ENCODE results near the gene CCDC175.

Gene CCDC175

DNA sequence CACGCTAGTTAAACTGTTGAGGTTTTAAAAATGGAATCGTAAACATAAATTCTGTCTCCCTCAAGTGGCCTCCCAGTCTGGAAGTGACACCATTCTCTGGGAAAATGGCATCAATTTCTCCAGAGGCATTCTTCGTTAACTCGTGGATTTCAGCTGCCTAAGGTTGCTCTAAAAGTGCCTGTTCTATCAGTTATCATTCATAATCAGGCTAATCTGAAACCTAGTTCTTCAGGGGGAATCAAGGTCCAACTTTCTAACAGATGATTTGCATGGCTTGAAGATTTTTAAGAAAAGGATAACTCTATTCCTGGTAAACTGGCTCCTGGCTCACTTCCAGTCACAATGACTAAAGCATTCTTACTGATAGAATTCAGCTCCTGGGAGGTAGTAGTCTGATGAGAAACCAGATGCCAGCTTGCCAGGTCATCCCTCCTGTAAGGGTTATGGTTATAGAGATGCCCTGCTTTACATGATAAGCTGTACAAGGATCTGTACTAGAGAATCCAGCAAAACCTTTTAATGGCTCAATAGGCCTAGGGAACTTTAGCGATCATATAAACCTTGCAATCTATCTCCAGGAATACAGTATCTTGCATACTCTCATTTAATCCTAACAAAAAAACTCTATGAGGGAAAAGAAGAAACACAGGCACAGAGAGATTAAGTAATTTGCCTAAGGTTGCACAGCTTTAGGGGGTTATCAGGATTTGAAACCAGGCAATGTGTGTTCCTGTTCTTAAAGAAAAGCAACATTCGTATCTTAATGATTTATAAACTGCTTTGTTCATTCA lies 93.9 kb downstream of the CCDC175 start:
- no peaks in the 10 kb centered on the region for H4K20me1 ChIP-seq (ENCODE audit: low read depth, low read length)
- H2AFZ ChIP-seq (ENCODE audit: low read depth, low read length, severe bottlenecking) = no peak overlapping the region
- H3K4me2 ChIP-seq (ENCODE audit: low read depth, low read length, poor library complexity, severe bottlenecking) = peak overlapping the region; percentile 78
- TF ChIP-seq, protein P1, sequence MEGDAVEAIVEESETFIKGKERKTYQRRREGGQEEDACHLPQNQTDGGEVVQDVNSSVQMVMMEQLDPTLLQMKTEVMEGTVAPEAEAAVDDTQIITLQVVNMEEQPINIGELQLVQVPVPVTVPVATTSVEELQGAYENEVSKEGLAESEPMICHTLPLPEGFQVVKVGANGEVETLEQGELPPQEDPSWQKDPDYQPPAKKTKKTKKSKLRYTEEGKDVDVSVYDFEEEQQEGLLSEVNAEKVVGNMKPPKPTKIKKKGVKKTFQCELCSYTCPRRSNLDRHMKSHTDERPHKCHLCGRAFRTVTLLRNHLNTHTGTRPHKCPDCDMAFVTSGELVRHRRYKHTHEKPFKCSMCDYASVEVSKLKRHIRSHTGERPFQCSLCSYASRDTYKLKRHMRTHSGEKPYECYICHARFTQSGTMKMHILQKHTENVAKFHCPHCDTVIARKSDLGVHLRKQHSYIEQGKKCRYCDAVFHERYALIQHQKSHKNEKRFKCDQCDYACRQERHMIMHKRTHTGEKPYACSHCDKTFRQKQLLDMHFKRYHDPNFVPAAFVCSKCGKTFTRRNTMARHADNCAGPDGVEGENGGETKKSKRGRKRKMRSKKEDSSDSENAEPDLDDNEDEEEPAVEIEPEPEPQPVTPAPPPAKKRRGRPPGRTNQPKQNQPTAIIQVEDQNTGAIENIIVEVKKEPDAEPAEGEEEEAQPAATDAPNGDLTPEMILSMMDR (IDR thresholded peaks at IDR 0.05; ENCODE audit: insufficient read depth, low read length, poor library complexity, severe bottlenecking) = no peak
- TF ChIP-seq EZH2phosphoT487 (conservative IDR thresholded peaks at IDR 0.05; ENCODE audit: low read length) = no peak
- no peak overlapping the region for H3K27ac ChIP-seq (ENCODE audit: low read depth, low read length)
- H3K79me2 ChIP-seq (ENCODE audit: insufficient read depth, low read length) = peaks cover 54% of the 10 kb centered on the region
- no peaks in the 10 kb centered on the region for H3K9me3 ChIP-seq (ENCODE audit: insufficient read depth, low read length)
- peaks cover 6% of the 10 kb centered on the region for H3K36me3 ChIP-seq (ENCODE audit: low read length)
- H3K9ac ChIP-seq (ENCODE audit: low read length) = peak overlapping the region; percentile 91
- peaks cover 4% of the 10 kb centered on the region; the same call in 1 of the 2 replicates for H3F3A ChIP-seq (ENCODE audit: insufficient read depth)
- no peaks in the 10 kb centered on the region for H3K9me2 ChIP-seq (replicated peaks; ENCODE audit: insufficient read depth, low read length)
- H3K4me3 ChIP-seq (ENCODE audit: insufficient read depth, low read length, poor library complexity, severe bottlenecking) = peak overlapping the region; percentile 93
- H3K27me3 ChIP-seq (ENCODE audit: low read length) = no peaks in the 10 kb centered on the region

DNA sequence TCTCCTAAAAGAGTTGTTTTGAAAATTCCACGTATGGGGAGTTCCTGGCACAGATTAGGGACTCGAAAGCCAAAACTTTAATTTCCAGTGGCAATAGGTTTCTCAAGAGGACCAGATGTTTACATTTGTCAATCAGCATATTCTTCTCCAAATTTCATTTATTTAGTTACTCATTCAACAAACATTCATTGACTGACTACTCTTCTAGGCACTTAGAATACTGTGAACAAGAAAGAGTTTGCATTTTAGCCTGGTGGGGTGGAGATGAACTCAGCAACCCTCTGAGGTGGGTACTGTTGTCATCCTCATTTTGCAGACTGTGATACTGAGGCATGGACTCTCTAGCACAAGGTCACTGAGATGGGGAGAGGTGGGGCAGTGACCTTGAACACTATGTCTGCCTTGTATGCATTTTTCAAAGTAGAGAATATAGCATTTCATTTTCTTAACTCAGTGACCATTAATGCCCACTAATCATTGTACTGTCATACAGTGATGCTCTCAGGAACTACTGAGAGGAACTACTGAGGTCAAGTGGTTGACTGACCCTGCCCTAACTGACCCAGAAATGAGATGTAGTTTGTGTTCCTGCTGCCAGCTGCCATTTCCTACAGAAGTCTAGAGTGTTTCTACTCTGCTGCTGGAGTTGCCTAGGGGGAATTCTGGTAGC lies 94.6 kb downstream of the CCDC175 start:
- H2AFZ ChIP-seq (ENCODE audit: low read depth, low read length, severe bottlenecking) = no peak overlapping the region
- no peaks in the 10 kb centered on the region for H3K9me2 ChIP-seq (replicated peaks; ENCODE audit: insufficient read depth, low read length)
- peaks cover 2% of the 10 kb centered on the region; the same call in 1 of the 2 replicates for H3K36me3 ChIP-seq (ENCODE audit: low read length)
- no peaks in the 10 kb centered on the region for H3K27me3 ChIP-seq (ENCODE audit: low read length)
- TF ChIP-seq, protein P1 (IDR thresholded peaks at IDR 0.05; ENCODE audit: insufficient read depth, low read length, poor library complexity, severe bottlenecking) = no peak
- TF ChIP-seq EZH2phosphoT487 (conservative IDR thresholded peaks at IDR 0.05; ENCODE audit: low read length) = no peak
- H3F3A ChIP-seq (ENCODE audit: insufficient read depth) = peaks cover 4% of the 10 kb centered on the region; the same call in 1 of the 2 replicates
- H3K79me2 ChIP-seq (ENCODE audit: insufficient read depth, low read length) = peaks cover 54% of the 10 kb centered on the region
- H3K9ac ChIP-seq (ENCODE audit: low read length) = peak overlapping the region; percentile 91
- peak overlapping the region; percentile 78 for H3K4me2 ChIP-seq (ENCODE audit: low read depth, low read length, poor library complexity, severe bottlenecking)
- H3K9me3 ChIP-seq (ENCODE audit: insufficient read depth, low read length) = no peaks in the 10 kb centered on the region
- no peak overlapping the region for H3K4me3 ChIP-seq (ENCODE audit: insufficient read depth, low read length, poor library complexity, severe bottlenecking)
- H4K20me1 ChIP-seq (ENCODE audit: low read depth, low read length) = no peaks in the 10 kb centered on the region
- H3K27ac ChIP-seq (ENCODE audit: low read depth, low read length) = no peak overlapping the region

DNA sequence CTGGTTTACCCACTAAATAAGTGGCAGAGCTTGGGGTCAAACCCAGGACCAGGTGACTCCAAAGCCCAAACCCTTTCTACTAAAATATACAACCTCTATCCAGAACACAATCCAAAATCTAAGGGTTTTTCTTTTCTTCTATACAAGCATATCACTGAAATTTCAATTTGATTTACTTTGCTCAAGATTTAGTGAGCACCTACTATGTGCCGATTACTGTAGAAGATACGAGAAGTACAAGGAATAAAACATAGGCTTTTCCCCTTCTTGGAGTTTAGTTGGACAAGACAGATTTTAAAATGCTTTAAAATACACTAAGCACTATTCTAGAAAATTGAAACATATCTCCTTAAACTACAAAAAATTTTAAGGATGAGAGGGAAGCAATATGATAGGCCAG lies 95.2 kb downstream of the CCDC175 start:
- H3K4me3 ChIP-seq (ENCODE audit: insufficient read depth, low read length, poor library complexity, severe bottlenecking) = no peak overlapping the region
- peaks cover under 1% of the 10 kb centered on the region; the same call in 1 of the 2 replicates for H3K36me3 ChIP-seq (ENCODE audit: low read length)
- peaks cover 51% of the 10 kb centered on the region for H3K79me2 ChIP-seq (ENCODE audit: insufficient read depth, low read length)
- H4K20me1 ChIP-seq (ENCODE audit: low read depth, low read length) = no peaks in the 10 kb centered on the region
- no peaks in the 10 kb centered on the region for H3K9me2 ChIP-seq (replicated peaks; ENCODE audit: insufficient read depth, low read length)
- H3K4me2 ChIP-seq (ENCODE audit: low read depth, low read length, poor library complexity, severe bottlenecking) = peak overlapping the region; percentile 78
- no peak overlapping the region for H2AFZ ChIP-seq (ENCODE audit: low read depth, low read length, severe bottlenecking)
- no peaks in the 10 kb centered on the region for H3K27me3 ChIP-seq (ENCODE audit: low read length)
- 0 out of 2 replicates have a peak overlapping the region, but pooled peaks have one; percentile 91 for H3K9ac ChIP-seq (ENCODE audit: low read length)
- H3K27ac ChIP-seq (ENCODE audit: low read depth, low read length) = no peak overlapping the region
- H3F3A ChIP-seq (ENCODE audit: insufficient read depth) = peaks cover 4% of the 10 kb centered on the region; the same call in 1 of the 2 replicates
- no peak for TF ChIP-seq EZH2phosphoT487 (conservative IDR thresholded peaks at IDR 0.05; ENCODE audit: low read length)
- TF ChIP-seq, protein P1 (IDR thresholded peaks at IDR 0.05; ENCODE audit: insufficient read depth, low read length, poor library complexity, severe bottlenecking) = no peak
- H3K9me3 ChIP-seq (ENCODE audit: insufficient read depth, low read length) = no peaks in the 10 kb centered on the region
